ENCODE data around the gene COMMD10. TPM values are rescaled to one million over a fixed set of nuclear protein-coding genes. Genes with fewer than 3 reads are reported as not detected.
"Not testable (repeated sequence)": the region's sequence is repeated elsewhere in the genome, so short reads cannot be mapped to it uniquely, and the experiment has no call there.

COMMD10 gene
- total and polyA plus RNA-seq, 2 donors (not counting 1 experiment from before 2014, with no cell fraction given) = 19.8 to 48.7 TPM

DNA sequence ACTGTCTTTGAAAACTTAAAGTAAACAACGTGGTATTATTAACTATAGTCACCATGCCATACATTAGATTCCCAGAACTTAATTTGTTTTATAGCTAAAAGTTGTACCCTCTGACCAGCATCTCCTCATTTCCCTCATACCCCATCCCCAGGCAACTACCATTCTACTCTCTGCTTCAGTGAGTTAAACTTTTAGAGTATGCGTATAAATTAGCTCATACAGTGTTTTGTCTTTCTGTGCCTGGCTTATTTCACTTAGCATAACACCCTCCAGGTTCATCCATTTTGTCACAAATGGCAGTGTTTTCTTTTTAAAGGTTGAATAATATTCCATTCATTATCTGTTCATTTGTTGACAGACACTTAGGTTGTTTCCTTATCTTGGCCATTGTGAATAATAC lies 14.2 kb downstream of the COMMD10 start:
- no peak overlapping the region for H2AFZ ChIP-seq (ENCODE audit: insufficient read depth, low read depth, low read length, poor library complexity, severe bottlenecking)
- TF ChIP-seq, protein P1, sequence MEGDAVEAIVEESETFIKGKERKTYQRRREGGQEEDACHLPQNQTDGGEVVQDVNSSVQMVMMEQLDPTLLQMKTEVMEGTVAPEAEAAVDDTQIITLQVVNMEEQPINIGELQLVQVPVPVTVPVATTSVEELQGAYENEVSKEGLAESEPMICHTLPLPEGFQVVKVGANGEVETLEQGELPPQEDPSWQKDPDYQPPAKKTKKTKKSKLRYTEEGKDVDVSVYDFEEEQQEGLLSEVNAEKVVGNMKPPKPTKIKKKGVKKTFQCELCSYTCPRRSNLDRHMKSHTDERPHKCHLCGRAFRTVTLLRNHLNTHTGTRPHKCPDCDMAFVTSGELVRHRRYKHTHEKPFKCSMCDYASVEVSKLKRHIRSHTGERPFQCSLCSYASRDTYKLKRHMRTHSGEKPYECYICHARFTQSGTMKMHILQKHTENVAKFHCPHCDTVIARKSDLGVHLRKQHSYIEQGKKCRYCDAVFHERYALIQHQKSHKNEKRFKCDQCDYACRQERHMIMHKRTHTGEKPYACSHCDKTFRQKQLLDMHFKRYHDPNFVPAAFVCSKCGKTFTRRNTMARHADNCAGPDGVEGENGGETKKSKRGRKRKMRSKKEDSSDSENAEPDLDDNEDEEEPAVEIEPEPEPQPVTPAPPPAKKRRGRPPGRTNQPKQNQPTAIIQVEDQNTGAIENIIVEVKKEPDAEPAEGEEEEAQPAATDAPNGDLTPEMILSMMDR (IDR thresholded peaks at IDR 0.05) = no peak
- TF ChIP-seq EZH2 (IDR thresholded peaks at IDR 0.05; ENCODE audit: borderline replicate concordance, insufficient read depth, low read depth, low read length, poor library complexity, severe bottlenecking) = no peak
- H3K27ac Mint-ChIP-seq = no peak overlapping the region
- H3K4me1 Mint-ChIP-seq = peaks cover 14% of the 10 kb centered on the region
- ChIA-PET POLR2A (no interaction called here), CTCF (interaction anchor here (0.7 kb wide), 1 partner anchor 499 kb away, joined by 3 read pairs; no protein-coding TSS in a partner anchor)
- H3K4me3 ChIP-seq (ENCODE audit: control extremely low read depth in 1 of 5, extremely low read depth in 1 of 5, insufficient read depth in 1 of 5, low read depth in 2 of 5, low read length in 4 of 5) = no peak overlapping the region
- H3K79me2 ChIP-seq (ENCODE audit: control insufficient read depth, insufficient read depth, low read length) = peaks cover 5% of the 10 kb centered on the region
- no peak overlapping the region for H3K4me3 Mint-ChIP-seq
- no peak overlapping the region for H3K4me2 ChIP-seq (replicated peaks; ENCODE audit: low read depth, low read length, poor library complexity, severe bottlenecking)
- WGBS (ENCODE audit: insufficient coverage) = no CpG with 5 or more reads among the region's 2 CpGs
- no peak overlapping the region for H3K27ac ChIP-seq (ENCODE audit: low read length in 2 of 2)
- H3K9me3 ChIP-seq (ENCODE audit: control extremely low read depth in 1 of 3, control insufficient read depth in 2 of 3, insufficient read depth in 1 of 3, low read length in 2 of 3) = no peaks in the 10 kb centered on the region
- ATAC-seq (ENCODE audit: low read depth) (no peak), DNase-seq (no peak)
- H3K9ac ChIP-seq (ENCODE audit: low read length) = no peak overlapping the region
- no peaks in the 10 kb centered on the region for H3K27me3 Mint-ChIP-seq
- intact Hi-C loops (cut with micrococcal nuclease) = no loop called here
- H3K9me3 Mint-ChIP-seq (ENCODE audit: insufficient read depth) = peaks cover 3% of the 10 kb centered on the region
- H4K20me1 ChIP-seq (ENCODE audit: control insufficient read depth, insufficient read depth, low read length, poor library complexity, severe bottlenecking) = no peaks in the 10 kb centered on the region
- H3K36me3 ChIP-seq (replicated peaks in 1 of 2; ENCODE audit: control extremely low read depth in 1 of 2, control insufficient read depth in 1 of 2, extremely low read depth in 1 of 2, insufficient read depth in 2 of 2, low read length in 1 of 2) = peaks cover 2 to 45% of the 10 kb centered on the region in 2 experiments
- no peaks in the 10 kb centered on the region for H3K27me3 ChIP-seq (replicated peaks in 1 of 4; ENCODE audit: control extremely low read depth in 1 of 4, control insufficient read depth in 3 of 4, insufficient read depth in 4 of 4, low read length in 3 of 4)
- H3K4me1 ChIP-seq (ENCODE audit: control insufficient read depth in 2 of 2, insufficient read depth in 2 of 2, low read length in 2 of 2) = no peaks in the 10 kb centered on the region

- Mint-ChIP-seq H3K9me3 (ENCODE audit: insufficient read depth) (peaks cover 11% of the 10 kb centered on the region), H3K4me1 (peaks cover 27% of the 10 kb centered on the region)
- POLR2A ChIA-PET; H3K27ac ChIP-seq (ENCODE audit: low read length in 2 of 2); H3K27ac Mint-ChIP-seq; H3K9me3 ChIP-seq (ENCODE audit: control extremely low read depth in 1 of 3, control insufficient read depth in 2 of 3, insufficient read depth in 1 of 3, low read length in 2 of 3); H3K36me3 ChIP-seq (replicated peaks in 1 of 2; ENCODE audit: control extremely low read depth in 1 of 2, control insufficient read depth in 1 of 2, extremely low read depth in 1 of 2, insufficient read depth in 2 of 2, low read length in 1 of 2); H3K27me3 ChIP-seq (replicated peaks in 1 of 4; ENCODE audit: control extremely low read depth in 1 of 4, control insufficient read depth in 3 of 4, insufficient read depth in 4 of 4, low read length in 3 of 4); H4K20me1 ChIP-seq (ENCODE audit: control insufficient read depth, insufficient read depth, low read length, poor library complexity, severe bottlenecking); H3K4me2 ChIP-seq (replicated peaks; ENCODE audit: low read depth, low read length, poor library complexity, severe bottlenecking); CTCF ChIA-PET; H2AFZ ChIP-seq (ENCODE audit: insufficient read depth, low read depth, low read length, poor library complexity, severe bottlenecking); H3K4me1 ChIP-seq (ENCODE audit: control insufficient read depth in 2 of 2, insufficient read depth in 2 of 2, low read length in 2 of 2); H3K4me3 Mint-ChIP-seq; intact Hi-C loops (cut with micrococcal nuclease); DNase-seq; ATAC-seq (ENCODE audit: low read depth); H3K27me3 Mint-ChIP-seq; H3K4me3 ChIP-seq (ENCODE audit: control extremely low read depth in 1 of 5, extremely low read depth in 1 of 5, insufficient read depth in 1 of 5, low read depth in 2 of 5, low read length in 4 of 5); H3K9ac ChIP-seq (ENCODE audit: low read length): not testable (repeated sequence)
- H3K79me2 ChIP-seq (ENCODE audit: control insufficient read depth, insufficient read depth, low read length) = peaks cover 49% of the 10 kb centered on the region
- 100% methylated on average over 1 of the region's 2 CpGs for WGBS (ENCODE audit: insufficient coverage)
Measured at GRCh38 chr5:116104941-116105340, 20.1 kb downstream of the COMMD10 start.
